GM12878 (cell line): ENCODE measurements around the gene TIAM1. TPM values are rescaled to one million over a fixed set of nuclear protein-coding genes. Genes with fewer than 3 reads are reported as not detected.

ENCODE experiments used
- ATAC-seq: fragments of 200-7000 bp; cut with Tn5 transposase; 3 replicates; pipeline ENCODE4 v1.9.1; 2020; ENCODE audit warnings: mild to moderate bottlenecking, moderate library complexity
- BruUV-seq: library from RNA; stranded (reverse); fragments of 400-500 nt; replicated peaks from 2 replicates; lab custom pipeline; 2021; lab: Mats Ljungman, UMichigan
- CTCF ChIA-PET: fragments of 300-600 bp; sonication (Branson Sonifier 250); formaldehyde crosslinking; extraction: SDS; loops from one replicate; lab custom pipeline; 2021; ENCODE audit warnings: inconsistent platforms; lab: Yijun Ruan, JAX
- POLR2A ChIA-PET: fragments of 350-600 bp; formaldehyde crosslinking; extraction: SDS; loops from one replicate; lab custom pipeline; 2021; ENCODE audit warnings: inconsistent platforms; lab: Charles Lee
- RAD21 ChIA-PET: fragments of 300-600 bp; sonication (Branson Sonifier 250); formaldehyde crosslinking; loops from one replicate; lab custom pipeline; 2023; ENCODE audit warnings: antibody characterized with exemption; ENCODE audit not compliant: unreplicated experiment; lab: Charles Lee
- SMC1A ChIA-PET: fragments of 300-600 bp; sonication (Branson Sonifier 250); formaldehyde crosslinking; loops from one replicate; lab custom pipeline; 2023; ENCODE audit not compliant: unreplicated experiment, uncharacterized antibody; lab: Charles Lee
- DNase-seq: peaks from one replicate; pipeline ENCODE4 v3.0.0-alpha.2; 2011; ENCODE audit warnings: low read depth, low spot score
- FAIRE-seq: peaks from 3 replicates; lab custom pipeline; 2011; peaks lifted over from hg19 to GRCh38; lab: Jason Lieb, UNC
- H2AFZ ChIP-seq: 2 replicates; pipeline ENCODE4 v1.6.0; 2011; ENCODE audit warnings: low read depth, low read length, control low read depth; ENCODE audit not compliant: control insufficient read depth
- H3K27ac ChIP-seq: 2 replicates; pipeline ENCODE4 v1.5.1; 2011; ENCODE audit warnings: control low read depth; ENCODE audit not compliant: control insufficient read depth, insufficient read depth
- H3K27me3 ChIP-seq, 2 experiments: replicated peaks in 1 of 2; 2 replicates each; pipeline versions ENCODE4 v1.6.0 to v1.6.1; 2011; ENCODE audit warnings: low read length in 1 of 2; ENCODE audit not compliant: control insufficient read depth in 2 of 2, insufficient read depth in 2 of 2
- H3K36me3 ChIP-seq, 2 experiments: 2 replicates each; pipeline ENCODE4 v1.5.1; 2011; ENCODE audit warnings: low read length in 1 of 2; ENCODE audit not compliant: control insufficient read depth in 2 of 2, insufficient read depth in 2 of 2
- H3K4me1 ChIP-seq: 2 replicates; pipeline ENCODE4 v1.6.1; 2011; ENCODE audit warnings: mild to moderate bottlenecking, low read length, moderate library complexity, mixed read lengths; ENCODE audit not compliant: control insufficient read depth, insufficient read depth
- H3K4me2 ChIP-seq: 2 replicates; pipeline ENCODE4 v1.6.0; 2011; ENCODE audit warnings: control low read depth; ENCODE audit not compliant: control insufficient read depth, insufficient read depth
- H3K4me3 ChIP-seq: fragments of 200-600 bp; sonication (generic); 2 replicates; pipeline ENCODE4 v1.5.1; 2016
- H3K79me2 ChIP-seq: 2 replicates; pipeline ENCODE4 v1.6.0; 2011; ENCODE audit warnings: low read length; ENCODE audit not compliant: control insufficient read depth, insufficient read depth
- H3K9ac ChIP-seq: 2 replicates; pipeline ENCODE4 v1.8.0; 2011; ENCODE audit warnings: low read length, control low read depth, mixed read lengths; ENCODE audit not compliant: control insufficient read depth, insufficient read depth
- H3K9me3 ChIP-seq: replicated peaks from 3 replicates; pipeline ENCODE4 v1.5.1; 2011; ENCODE audit warnings: mild to moderate bottlenecking, low read length; ENCODE audit not compliant: control insufficient read depth, insufficient read depth
- H4K20me1 ChIP-seq: 2 replicates; pipeline ENCODE4 v1.6.0; 2011; ENCODE audit not compliant: control insufficient read depth, insufficient read depth
- ASH2L ChIP-seq: fragments of 300-600, 200-600 bp; sonication (generic); IDR thresholded peaks from 2 replicates; pipeline ENCODE4 v1.6.1; 2017; ENCODE audit warnings: low read depth, mild to moderate bottlenecking, borderline replicate concordance
- CBX5 ChIP-seq: sonication (generic); IDR thresholded peaks from 2 replicates; pipeline ENCODE4 v1.6.1; 2016; ENCODE audit warnings: low read depth, moderate library complexity, mild to moderate bottlenecking, inconsistent platforms
- GATAD2B ChIP-seq: fragments of 450-650 bp; conservative IDR thresholded peaks from 2 replicates; pipeline ENCODE4 v1.6.1; 2017; ENCODE audit warnings: low read depth, mild to moderate bottlenecking, moderate library complexity
- IRF5 ChIP-seq: fragments of 450-650 bp; IDR thresholded peaks from 2 replicates; pipeline ENCODE4 v1.6.1; 2017; ENCODE audit warnings: borderline replicate concordance
- KLF5 ChIP-seq: fragments of 450-650 bp; IDR thresholded peaks from 2 replicates; pipeline ENCODE4 v1.6.1; 2014; ENCODE audit warnings: mild to moderate bottlenecking; ENCODE audit not compliant: partially characterized antibody
- MYB ChIP-seq: fragments of 150-350 bp; IDR thresholded peaks from 2 replicates; pipeline ENCODE4 v1.6.1; 2014; ENCODE audit warnings: mild to moderate bottlenecking, low read depth, low read length, borderline replicate concordance
- NFXL1 ChIP-seq: fragments of 450-650 bp; IDR thresholded peaks from 2 replicates; pipeline ENCODE4 v1.6.1; 2017; ENCODE audit warnings: antibody characterized with exemption, mild to moderate bottlenecking, borderline replicate concordance
- PRDM15 ChIP-seq: fragments of 450-650 bp; formaldehyde crosslinking; IDR thresholded peaks from 2 replicates; pipeline ENCODE4 v1.4.0; 2020; ENCODE audit warnings: mild to moderate bottlenecking, moderate library complexity
- RB1 ChIP-seq: fragments of 450-650 bp; formaldehyde crosslinking; IDR thresholded peaks from 2 replicates; pipeline ENCODE4 v1.6.1; 2017; ENCODE audit warnings: mild to moderate bottlenecking, borderline replicate concordance
- SMAD1 ChIP-seq: fragments of 450-650 bp; IDR thresholded peaks from 2 replicates; pipeline ENCODE4 v1.6.1; 2018; ENCODE audit warnings: mild to moderate bottlenecking, low read depth; ENCODE audit not compliant: partially characterized antibody
- SREBF1 ChIP-seq: IDR thresholded peaks from 2 replicates; pipeline ENCODE4 v1.6.1; 2012; ENCODE audit warnings: mild to moderate bottlenecking, low read length
- TAF1 ChIP-seq: IDR thresholded peaks from 2 replicates; pipeline ENCODE4 v1.6.1; 2011; ENCODE audit warnings: mild to moderate bottlenecking, low read depth, low read length, borderline replicate concordance
- TCF12 ChIP-seq: IDR thresholded peaks from 2 replicates; pipeline ENCODE4 v1.6.1; 2011; ENCODE audit warnings: low read depth, mild to moderate bottlenecking, low read length
- USF2 ChIP-seq: IDR thresholded peaks from 2 replicates; pipeline ENCODE4 v1.6.1; 2011; ENCODE audit warnings: low read depth, low read length, improper control_type of control experiment, borderline replicate concordance
- ZZZ3 ChIP-seq: IDR thresholded peaks from 2 replicates; pipeline ENCODE4 v1.6.1; 2011; ENCODE audit warnings: low read depth; ENCODE audit not compliant: control insufficient read depth, insufficient read length
- WGBS: methylation state at CpG from one replicate; pipeline ENCODE4 v1.1.6; 2016; ENCODE audit warnings: low lambda C conversion rate; ENCODE audit not compliant: insufficient replicate concordance, insufficient coverage; ENCODE audit errors: missing lambda C conversion rate; 5-methylcytosine and 5-hydroxymethylcytosine counted together
- in situ Hi-C: fragments of 300-500 bp; cut with MboI; formaldehyde crosslinking; loops from 9 replicates; pipeline ENCODE4 v1.14.3; 2018; ENCODE audit warnings: mixed read lengths
- intact Hi-C: fragments of 100-400 bp; cut with micrococcal nuclease; formaldehyde crosslinking; loops from one replicate; pipeline ENCODE4 v1.14.2; 2022; ENCODE audit not compliant: unreplicated experiment
- polyA plus RNA-seq, 11 experiments: library from polyadenylated mRNA; depleted of rRNA in 4 of 11; unstranded in 6 of 11; stranded (reverse) in 5 of 11; fragments of >200 nt; fragmentation: Nextera tagmentation in 4 of 11; fragmentation: Illumina TruSeq in 1 of 11; extraction: Ambion mirVana in 4 of 11; extraction: Trizol in 1 of 11; gene quantifications; 1 replicate in 1 of 11; 2 replicates in 10 of 11; pipeline versions ENCODE4 v1.2.1 to v1.2.3, GENCODE V29; 2011 to 2016; ENCODE audit warnings: inconsistent platforms in 2 of 11, missing spikeins in 2 of 11, low read depth in 1 of 11
- total RNA-seq, 4 experiments: library from RNA; depleted of rRNA in 3 of 4; stranded (reverse); fragments of >200 nt in 3 of 4; fragmentation: Illumina TruSeq in 1 of 4; extraction: Trizol in 1 of 4; gene quantifications; 2 replicates each; pipeline versions ENCODE4 v1.2.1 to v1.2.3, GENCODE V29; 2013 to 2021
- TF ChIP-seq, protein P1 (sequence below): fragments of 450-650 bp; IDR thresholded peaks from 2 replicates; pipeline ENCODE4 v1.6.1; 2017; ENCODE audit warnings: mild to moderate bottlenecking, low read depth, inconsistent platforms; ENCODE audit not compliant: poor library complexity, severe bottlenecking

TIAM1 gene
- total and polyA plus RNA-seq, 10 of the 15 experiments (the other 5 are each of a cell fraction or from before 2014, with no cell fraction given), result 0.31 to 35.9 (median 0.78) TPM

DNA sequence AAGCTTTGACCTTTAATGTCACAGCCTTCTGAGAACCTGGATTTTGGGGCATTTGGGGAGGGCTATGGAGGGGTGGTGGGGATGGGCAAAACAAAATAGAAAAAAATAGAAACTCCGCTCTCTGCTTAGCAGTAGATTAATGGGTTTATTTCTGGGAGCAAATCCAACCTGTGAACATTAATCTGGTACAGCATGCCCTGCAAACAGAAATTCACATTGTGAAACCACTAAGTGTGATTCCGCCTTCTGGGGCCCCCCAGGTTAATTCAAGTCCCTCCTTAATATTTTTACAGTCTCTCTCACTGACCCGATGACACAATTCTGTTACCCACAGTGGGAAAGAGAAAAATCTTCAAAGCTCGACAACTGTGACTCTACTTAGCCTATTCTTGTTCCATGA, 76.4 kb downstream of the TIAM1 start:
- Histone ChIP-seq H3K27me3 (no peaks in the 10 kb centered on the region), H3K9ac (no peak overlapping the region), H3K36me3 (no peaks in the 10 kb centered on the region; a peak in 1 of 4 replicates), H3K9me3 (no peaks in the 10 kb centered on the region; the same call in 2 of the 3 replicates), H3K4me3 (no peak overlapping the region), H3K27ac (no peak overlapping the region), H3K4me2 (no peak overlapping the region), H4K20me1 (no peaks in the 10 kb centered on the region), H3K4me1 (no peaks in the 10 kb centered on the region), H3K79me2 (no peaks in the 10 kb centered on the region), H2AFZ (no peak overlapping the region)
- no peak for DNase-seq
- BruUV-seq, result no TSS peak
- RAD21 ChIA-PET, result no interaction called here
- intact Hi-C loops, result no loop called here
- FAIRE-seq, result no peak
- in situ Hi-C loops, result no loop called here
- 11% methylated on average over 4 of the region's 4 CpGs for WGBS
- no peak for ATAC-seq
- CTCF ChIA-PET, result interaction anchor here (1.3 kb wide), 1 partner anchor 15 kb away, joined by 3 read pairs; no protein-coding TSS in a partner anchor
- POLR2A ChIA-PET, result interaction anchor here (0.9 kb wide), 1 partner anchor 59 kb away, joined by 6 read pairs; no protein-coding TSS in a partner anchor
- SMC1A ChIA-PET, result interaction anchor here (1.4 kb wide), 1 partner anchor 43 kb away, joined by 4 read pairs; no protein-coding TSS in a partner anchor
- TF ChIP-seq RB1 (no peak), KLF5 (no peak), IRF5 (no peak), TAF1 (no peak), NFXL1 (no peak), CBX5 (no peak), ASH2L (no peak), PRDM15 (CRISPR knock-in tag) (no peak), USF2 (no peak), MYB (no peak), SREBF1 (no peak), GATAD2B (no peak), TCF12 (no peak), SMAD1 (no peak), ZZZ3 (no peak)
- TF ChIP-seq, protein P1, sequence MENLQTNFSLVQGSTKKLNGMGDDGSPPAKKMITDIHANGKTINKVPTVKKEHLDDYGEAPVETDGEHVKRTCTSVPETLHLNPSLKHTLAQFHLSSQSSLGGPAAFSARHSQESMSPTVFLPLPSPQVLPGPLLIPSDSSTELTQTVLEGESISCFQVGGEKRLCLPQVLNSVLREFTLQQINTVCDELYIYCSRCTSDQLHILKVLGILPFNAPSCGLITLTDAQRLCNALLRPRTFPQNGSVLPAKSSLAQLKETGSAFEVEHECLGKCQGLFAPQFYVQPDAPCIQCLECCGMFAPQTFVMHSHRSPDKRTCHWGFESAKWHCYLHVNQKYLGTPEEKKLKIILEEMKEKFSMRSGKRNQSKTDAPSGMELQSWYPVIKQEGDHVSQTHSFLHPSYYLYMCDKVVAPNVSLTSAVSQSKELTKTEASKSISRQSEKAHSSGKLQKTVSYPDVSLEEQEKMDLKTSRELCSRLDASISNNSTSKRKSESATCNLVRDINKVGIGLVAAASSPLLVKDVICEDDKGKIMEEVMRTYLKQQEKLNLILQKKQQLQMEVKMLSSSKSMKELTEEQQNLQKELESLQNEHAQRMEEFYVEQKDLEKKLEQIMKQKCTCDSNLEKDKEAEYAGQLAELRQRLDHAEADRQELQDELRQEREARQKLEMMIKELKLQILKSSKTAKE, result no peak
